Measurements from ENCODE around the gene AGPAT4.
A peak's percentile ranks its signal among the peaks of the same experiment; 100 is the strongest.

The AGPAT4 gene

GRCh38 chr6:161101517-161101916, 172.3 kb downstream of the AGPAT4 start:
- DNase-seq: no peak

GRCh38 chr6:161100072-161100471, 173.8 kb downstream of the AGPAT4 start:
- no peak for DNase-seq

- DNase-seq: no peak
Observed at GRCh38 chr6:161095916-161096315, 177.9 kb downstream of the AGPAT4 start.

GRCh38 chr6:161094955-161095354, 178.9 kb downstream of the AGPAT4 start:
- DNase-seq: no peak

- DNase-seq: peak; percentile 52
Observed at GRCh38 chr6:161091972-161092701, 181.7 kb downstream of the AGPAT4 start.

GRCh38 chr6:161091151-161091550, 182.7 kb downstream of the AGPAT4 start:
- no peak for DNase-seq

- DNase-seq: no peak
Observed at GRCh38 chr6:161088676-161089328, 185.1 kb downstream of the AGPAT4 start.

- DNase-seq: no peak
Observed at GRCh38 chr6:161085246-161085645, 188.6 kb downstream of the AGPAT4 start.

- DNase-seq: no peak
Observed at GRCh38 chr6:161082215-161082614, 191.6 kb downstream of the AGPAT4 start.

GRCh38 chr6:161080263-161080970, 193.4 kb downstream of the AGPAT4 start:
- no peak for DNase-seq

Measured in NCI-H226 (cell line).